Hematopoietic multipotent progenitor cell treated with erythropoietin and hydrocortisone succinate and interleukin-3 and kit ligand, for 6 days (in vitro differentiated cells): Measurements from ENCODE around the gene SNAI3.

Source experiments
- DNase-seq: peaks from one replicate; pipeline ENCODE4 v3.0.0-alpha.2; 2015

Gene SNAI3

GRCh38 chr16:88665148-88665547 is 21.2 kb downstream of the SNAI3 start:
- DNase-seq, result no peak

- DNase-seq, result peak; percentile 99
Measured at GRCh38 chr16:88662843-88663606, 23.3 kb downstream of the SNAI3 start, which contains the start of gene MVD. MVD (minus strand) TSS chr16:88663091; CDS start chr16:88663080, 11 bp downstream.

GRCh38 chr16:88662222-88662842 is 24.0 kb downstream of the SNAI3 start:
- no peak for DNase-seq

- no peak for DNase-seq
Measured at GRCh38 chr16:88661468-88661867, 24.8 kb downstream of the SNAI3 start.

GRCh38 chr16:88659160-88659559 is 27.1 kb downstream of the SNAI3 start:
- no peak for DNase-seq

- no peak for DNase-seq
Measured at GRCh38 chr16:88658714-88659113, 27.6 kb downstream of the SNAI3 start.

- no peak for DNase-seq
Measured at GRCh38 chr16:88657371-88657770, 28.9 kb downstream of the SNAI3 start.

- no peak for DNase-seq
Measured at GRCh38 chr16:88656291-88656980, 29.9 kb downstream of the SNAI3 start.

GRCh38 chr16:88655733-88656281 is 30.5 kb downstream of the SNAI3 start:
- no peak for DNase-seq

- no peak for DNase-seq
Measured at GRCh38 chr16:88655053-88655732, 31.1 kb downstream of the SNAI3 start.

- DNase-seq, result no peak
Measured at GRCh38 chr16:88654363-88655052, 31.8 kb downstream of the SNAI3 start.

- no peak for DNase-seq
Measured at GRCh38 chr16:88653596-88654362, 32.5 kb downstream of the SNAI3 start.

- DNase-seq, result no peak
Measured at GRCh38 chr16:88653101-88653500, 33.2 kb downstream of the SNAI3 start.

GRCh38 chr16:88652762-88653063 is 33.6 kb downstream of the SNAI3 start:
- no peak for DNase-seq

GRCh38 chr16:88651989-88652761 is 34.1 kb downstream of the SNAI3 start:
- no peak for DNase-seq

- DNase-seq, result no peak
Measured at GRCh38 chr16:88651276-88651988, 34.9 kb downstream of the SNAI3 start.

GRCh38 chr16:88650749-88651275 is 35.5 kb downstream of the SNAI3 start, which contains the start of gene CYBA:
CYBA (minus strand) TSS chr16:88651053; CDS start chr16:88651013, 40 bp downstream.
- peak; percentile 85 for DNase-seq

- DNase-seq, result peak; percentile 64
Measured at GRCh38 chr16:88649924-88650748, 36.2 kb downstream of the SNAI3 start.
